NCI-H2081 treated with DMSO at 0.1 percent for 48 hours (cell line): ENCODE results near the gene CHKB.
"Not testable (repeated sequence)": the region's sequence is repeated elsewhere in the genome, so short reads cannot be mapped to it uniquely, and the experiment has no call there.

Experiments
- DNase-seq: peaks from one replicate; lab custom pipeline; 2025; lab: John Stamatoyannopoulos, UW

Gene CHKB

GRCh38 chr22:50548921-50549790 lies 33.5 kb downstream of the CHKB start:
- DNase-seq: no peak

GRCh38 chr22:50548040-50548920 lies 34.4 kb downstream of the CHKB start:
- no peak for DNase-seq

GRCh38 chr22:50547263-50547985 lies 35.2 kb downstream of the CHKB start:
- DNase-seq: no peak

GRCh38 chr22:50546326-50547262 lies 36.1 kb downstream of the CHKB start:
- DNase-seq: no peak

- no peak for DNase-seq
These were observed 36.9 kb downstream of the CHKB start, which contains the start of gene KLHDC7B for GRCh38 chr22:50545522-50546325. Gene KLHDC7B (plus strand): TSS chr22:50545899. CDS start chr22:50546244, 345 bp downstream.

- DNase-seq: no peak
These were observed 37.8 kb downstream of the CHKB start for GRCh38 chr22:50544746-50545253.

- no peak for DNase-seq
These were observed 38.4 kb downstream of the CHKB start for GRCh38 chr22:50544078-50544745.

- no peak for DNase-seq
These were observed 40.2 kb downstream of the CHKB start for GRCh38 chr22:50542416-50542927.

DNA sequence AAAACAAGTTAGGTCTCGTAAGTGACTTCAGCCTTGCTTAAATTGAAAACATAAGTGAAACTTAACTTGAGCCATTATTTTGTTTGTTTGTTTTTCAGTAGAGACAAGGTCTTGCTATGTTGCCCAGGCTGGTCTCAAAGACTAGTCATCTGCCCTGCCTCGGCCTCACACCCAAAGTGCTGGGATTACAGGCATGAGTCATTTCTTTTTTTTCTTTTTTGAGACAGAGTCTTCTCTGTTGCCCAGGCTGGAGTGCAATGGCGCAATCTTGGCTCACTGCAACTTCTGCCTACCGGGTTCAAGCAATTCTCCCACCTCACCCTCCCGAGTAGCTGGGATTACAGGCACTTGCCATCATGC lies 41.0 kb downstream of the CHKB start:
- DNase-seq: not testable (repeated sequence)

GRCh38 chr22:50540381-50540780 lies 42.3 kb downstream of the CHKB start:
- no peak for DNase-seq

DNA sequence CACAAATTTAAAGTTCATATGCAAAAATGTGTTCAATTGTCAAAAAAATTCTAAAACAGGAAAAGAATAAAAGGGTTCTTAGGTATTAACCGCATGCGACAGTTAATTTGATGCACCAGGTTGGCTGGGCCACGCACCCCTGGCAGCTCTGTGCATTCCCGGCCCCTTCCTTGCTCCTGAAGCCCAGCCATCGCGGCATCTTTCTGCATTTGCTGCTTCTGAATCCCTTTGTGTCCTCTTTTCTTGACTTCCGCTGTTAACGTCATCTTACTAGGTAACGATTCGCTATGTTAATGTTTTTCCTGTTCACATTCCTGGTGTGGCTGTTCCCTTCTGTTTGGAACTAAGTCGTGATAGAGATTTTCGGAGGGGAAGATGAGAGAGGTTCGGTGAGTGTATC lies 44.9 kb downstream of the CHKB start:
- no peak for DNase-seq

DNA sequence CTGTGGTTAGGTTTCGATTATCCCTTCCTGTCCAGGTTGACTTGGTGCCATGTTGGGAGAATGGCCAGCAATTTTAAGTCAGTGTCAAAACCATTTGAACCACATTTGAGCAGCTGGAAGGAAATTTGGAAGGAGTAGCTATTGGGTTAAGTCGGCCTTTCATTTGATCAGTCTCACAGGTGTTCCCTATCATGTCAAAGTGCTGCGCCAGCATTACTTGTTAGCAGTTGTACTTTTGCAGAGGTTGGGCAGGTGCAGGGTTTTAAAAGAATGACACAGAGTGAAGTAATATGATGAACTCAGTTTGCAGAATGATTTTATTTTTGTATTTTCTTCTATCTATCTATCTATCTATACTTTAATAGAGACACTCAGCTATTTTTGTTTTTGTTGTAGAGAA lies 46.4 kb downstream of the CHKB start:
- DNase-seq: no peak

- no peak for DNase-seq
These were observed 47.5 kb downstream of the CHKB start for GRCh38 chr22:50535113-50535512.

DNA sequence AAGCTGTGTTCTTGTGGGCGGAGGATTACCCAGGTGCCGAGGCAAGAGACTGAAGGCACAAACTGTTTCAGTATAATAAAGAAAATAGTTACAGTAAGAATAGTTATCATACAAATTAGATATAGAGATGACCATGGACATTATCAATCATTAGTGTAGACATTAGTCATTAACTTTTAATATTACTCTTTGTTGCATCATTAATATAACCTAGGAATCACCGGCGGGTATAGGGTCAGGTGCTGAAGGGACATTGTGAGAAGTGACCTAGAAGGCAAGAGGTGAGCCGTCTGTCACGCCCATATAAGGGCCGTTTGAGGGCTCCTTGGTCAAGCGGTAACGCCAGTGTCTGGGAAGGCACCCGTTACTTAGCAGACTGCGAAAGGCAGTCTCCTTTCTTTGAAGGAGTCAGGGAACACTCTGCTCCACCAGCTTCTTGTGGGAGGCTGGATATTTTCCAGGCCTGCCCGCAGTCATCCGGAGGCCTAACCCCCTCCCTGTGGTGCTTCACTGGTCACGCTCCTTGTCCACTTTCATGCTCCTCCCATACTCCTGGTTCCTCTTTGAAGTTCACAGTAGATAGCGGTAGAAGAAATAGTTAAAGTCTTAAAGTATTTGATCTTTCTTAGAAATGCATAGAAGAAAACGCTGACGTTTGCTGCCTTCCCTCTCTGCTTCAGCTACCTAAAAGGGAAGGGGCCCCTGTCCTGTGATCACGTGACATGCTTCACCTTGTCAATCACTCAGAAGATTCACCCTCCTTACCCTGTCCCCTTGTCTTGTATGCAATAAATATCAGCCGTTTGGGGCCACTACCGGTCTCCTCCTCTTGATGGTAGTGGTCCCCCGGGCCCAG lies 48.6 kb downstream of the CHKB start:
- DNase-seq: not testable (repeated sequence)

DNA sequence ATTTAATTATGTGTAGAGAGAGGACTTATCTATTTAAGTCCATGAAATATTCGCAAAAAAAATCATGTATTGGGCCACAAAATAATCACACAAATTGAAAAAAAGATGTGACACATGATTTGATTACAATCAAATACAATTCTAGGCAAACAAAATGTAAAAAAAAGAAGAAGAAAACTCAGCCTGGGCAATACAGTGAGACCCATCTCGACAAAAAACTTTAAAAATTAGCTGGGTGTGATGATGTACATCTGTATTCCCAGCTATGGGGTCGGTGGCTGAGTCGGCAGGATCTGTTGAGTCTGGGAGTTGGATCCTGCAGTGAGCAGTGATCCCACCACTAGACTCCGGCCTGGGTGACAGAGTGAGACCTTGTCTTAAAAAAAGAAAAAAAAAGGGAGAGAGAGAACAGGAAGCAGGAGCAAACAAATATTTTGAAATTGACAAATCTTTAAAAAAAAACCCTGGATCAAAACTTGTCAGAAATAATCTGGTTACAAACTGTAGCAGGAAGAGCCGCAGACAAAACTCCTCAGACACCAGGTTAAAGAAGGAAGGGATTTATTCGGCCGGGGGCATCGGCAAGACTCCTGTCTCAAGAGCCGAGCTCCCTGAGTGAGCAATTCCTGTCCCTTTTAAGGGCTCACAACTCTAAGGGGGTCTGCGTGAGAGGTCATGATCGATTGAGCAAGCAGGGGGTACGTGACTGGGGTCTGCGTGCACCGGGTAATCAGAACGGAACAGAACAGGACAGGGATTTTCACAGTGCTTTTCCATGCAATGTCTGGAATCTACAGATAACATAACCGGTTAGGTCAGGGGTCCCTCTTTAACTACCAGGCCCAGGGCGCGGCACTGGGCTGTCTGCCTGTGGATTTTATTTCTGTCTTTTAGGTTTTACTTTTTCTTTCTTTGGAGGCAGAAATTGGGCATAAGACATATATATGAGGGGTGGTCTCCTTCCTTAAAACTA lies 49.5 kb downstream of the CHKB start:
- DNase-seq: no peak

- no peak for DNase-seq
These were observed 50.5 kb downstream of the CHKB start for GRCh38 chr22:50531962-50532674.
